NCI-H510A treated with DMSO at 0.1 percent for 48 hours (cell line): ENCODE data around the gene SNAI3.

ENCODE experiments used
- DNase-seq: peaks from one replicate; lab custom pipeline; 2025; lab: John Stamatoyannopoulos, UW

The SNAI3 gene

DNA sequence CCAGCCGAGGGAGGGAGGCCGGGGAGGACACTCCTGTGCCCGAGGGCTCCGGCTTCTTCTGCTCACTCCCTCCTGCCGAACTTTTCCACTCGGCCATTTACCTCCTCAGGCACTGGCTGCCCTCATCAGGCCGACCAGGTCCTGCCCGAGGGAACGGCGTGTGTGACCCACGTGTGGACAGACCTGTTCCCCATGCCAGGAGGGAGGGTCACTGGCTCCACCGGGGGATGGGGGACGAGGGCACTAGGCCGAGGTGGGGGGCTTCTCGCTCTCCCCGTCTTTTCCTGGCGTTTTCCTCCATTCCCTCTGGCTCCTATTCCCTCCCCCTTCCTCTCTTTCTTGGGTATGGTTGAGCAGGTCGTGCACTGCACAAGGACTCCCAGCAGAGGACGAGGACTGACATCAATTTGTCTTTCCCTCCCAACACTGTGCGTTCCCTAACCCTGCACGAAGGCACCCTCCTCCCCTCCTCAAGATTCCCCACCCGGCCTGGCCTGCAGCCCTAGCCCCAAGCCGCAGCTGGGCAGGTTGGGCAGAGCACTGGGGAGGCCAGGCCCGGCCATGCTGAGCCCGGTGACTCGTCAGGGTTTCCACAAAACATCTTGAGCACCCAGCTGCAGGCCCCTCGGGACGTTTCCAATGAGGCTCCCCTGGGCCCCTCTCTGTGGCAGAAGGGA is 51.2 kb downstream of the SNAI3 start:
- no peak for DNase-seq

DNA sequence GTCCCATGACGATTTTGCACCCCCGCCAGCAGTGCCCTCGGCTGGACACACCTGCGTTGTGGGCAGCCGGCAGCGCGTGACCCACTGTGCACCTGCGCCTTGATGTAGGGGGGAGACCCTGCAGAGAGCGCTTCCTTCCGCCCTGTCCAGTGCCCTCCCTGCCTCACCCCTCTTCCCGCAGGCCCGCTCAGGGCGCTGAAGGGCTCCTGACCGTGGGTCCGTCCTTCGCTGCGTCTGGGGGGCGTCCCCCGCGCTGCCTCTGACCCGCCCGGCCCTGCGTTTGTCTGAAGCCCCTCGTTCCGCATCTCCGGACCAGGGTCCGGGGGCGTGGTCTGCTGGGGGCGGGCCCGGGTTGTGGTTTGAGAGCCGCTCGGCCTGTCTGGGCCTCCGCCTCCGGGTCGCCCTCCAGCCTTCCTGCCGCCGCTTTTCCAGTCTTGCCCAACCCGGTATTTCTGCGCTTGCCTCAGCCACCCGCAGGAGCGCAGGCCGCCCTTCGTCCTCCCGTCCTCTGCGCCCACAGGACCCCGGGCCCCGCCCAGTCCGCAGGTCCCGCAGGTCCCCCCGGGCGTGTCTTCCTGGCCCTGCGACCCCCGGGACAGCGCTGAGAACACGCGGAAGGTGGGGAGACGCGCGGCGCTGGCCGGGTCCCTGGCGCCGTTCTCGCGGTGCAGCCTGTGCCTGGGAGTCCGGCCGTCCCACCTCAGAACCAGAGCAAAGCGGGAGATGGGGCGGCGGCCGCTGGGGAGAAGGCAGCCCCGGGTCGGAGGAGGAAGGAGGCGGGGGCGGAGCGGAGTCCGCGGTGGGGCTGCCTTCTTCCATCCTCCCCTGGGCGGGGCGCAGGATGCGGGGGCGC is 51.9 kb downstream of the SNAI3 start:
- DNase-seq = no peak

DNA sequence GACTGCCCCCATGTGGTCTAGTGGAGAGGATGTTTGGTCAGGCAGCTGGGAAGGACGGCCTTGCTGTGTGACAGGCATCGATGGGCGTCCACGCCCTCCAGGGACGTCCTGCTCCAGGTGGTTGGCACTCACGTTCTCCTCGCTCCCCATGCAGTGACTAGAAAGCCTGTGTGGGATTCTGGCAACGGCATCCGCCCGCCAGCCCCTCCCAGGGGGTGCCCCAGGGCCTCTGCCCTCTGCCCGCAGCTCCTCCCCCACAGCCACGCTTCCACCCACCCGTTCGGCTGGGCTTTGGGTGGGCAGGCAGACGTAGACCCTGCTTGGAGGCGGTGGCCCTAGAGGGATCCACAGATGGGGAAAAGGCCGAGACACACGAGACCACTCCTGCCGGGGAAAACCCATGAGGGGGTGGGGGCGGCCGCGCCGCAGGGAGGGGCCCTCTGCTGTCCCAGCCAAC is 52.6 kb downstream of the SNAI3 start:
- peak; percentile 15 for DNase-seq

DNA sequence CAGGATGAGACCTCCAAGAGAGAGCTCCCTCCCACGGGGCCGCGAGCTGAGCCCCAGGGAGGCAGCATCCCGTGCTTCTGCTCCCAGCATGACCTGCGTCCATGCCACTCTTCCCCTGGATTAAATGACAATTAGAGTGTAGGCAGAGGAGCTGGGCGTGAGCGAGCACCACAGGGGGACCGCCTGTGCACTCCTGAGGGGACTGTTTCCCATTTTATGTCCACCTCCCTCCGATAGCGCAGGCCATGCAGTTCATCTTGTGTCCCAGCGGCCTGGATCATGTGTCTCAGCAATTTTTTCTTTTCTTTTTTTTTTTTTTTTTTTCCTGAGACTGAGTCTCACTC is 53.7 kb downstream of the SNAI3 start:
- no peak for DNase-seq

DNA sequence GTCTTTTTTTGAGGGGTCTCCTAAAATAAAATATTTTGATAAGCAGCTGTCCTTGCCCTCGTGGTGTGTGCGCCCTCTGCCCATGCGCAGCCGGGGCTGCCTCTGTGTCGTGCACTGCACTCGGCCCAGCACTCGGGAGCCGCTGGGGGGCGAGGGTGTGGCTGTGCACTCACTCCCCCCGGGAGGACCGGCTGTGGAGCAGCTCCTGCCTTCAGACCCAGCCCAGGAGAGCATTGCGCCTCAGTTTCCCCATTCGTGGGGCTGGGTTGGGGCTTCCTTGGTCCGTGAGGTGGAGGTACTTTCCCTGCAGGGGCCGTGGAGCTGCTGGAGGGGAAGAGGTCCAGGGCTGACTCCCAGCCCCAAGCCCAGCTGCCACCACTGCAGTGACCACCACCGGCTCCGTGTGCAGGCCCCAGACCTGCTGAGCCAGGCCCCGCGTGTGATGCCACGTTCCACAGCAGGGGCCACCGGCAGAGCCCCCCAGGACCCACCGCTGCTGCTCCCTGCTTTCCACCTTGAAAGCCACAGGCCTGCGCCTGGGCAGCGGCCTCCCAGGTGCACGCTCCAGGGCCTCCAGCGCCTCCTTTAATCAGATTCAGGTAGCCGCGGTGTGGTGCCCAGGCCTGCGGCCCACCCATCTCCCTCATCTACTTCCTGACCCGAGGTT is 54.3 kb downstream of the SNAI3 start:
- DNase-seq = no peak

DNA sequence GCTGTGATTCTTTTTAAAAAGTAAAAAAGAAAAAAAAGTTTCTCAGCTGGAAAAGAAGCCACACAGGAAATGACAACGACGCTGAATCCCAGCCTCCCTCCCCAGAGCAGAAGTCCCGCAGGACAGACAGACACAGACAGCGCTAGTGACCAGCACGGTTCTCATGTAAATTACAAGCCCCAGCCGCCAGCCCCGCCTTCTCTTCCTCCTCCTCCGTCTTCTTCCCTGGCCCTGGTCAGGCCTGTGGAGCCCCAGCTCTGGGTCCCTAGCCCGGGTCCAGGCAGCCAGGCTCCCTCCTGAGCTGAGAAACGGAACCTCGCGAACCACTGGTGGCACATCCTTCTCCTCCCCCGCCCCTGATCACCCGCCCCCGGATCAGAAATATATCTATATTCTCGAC is 54.9 kb downstream of the SNAI3 start:
- no peak for DNase-seq

DNA sequence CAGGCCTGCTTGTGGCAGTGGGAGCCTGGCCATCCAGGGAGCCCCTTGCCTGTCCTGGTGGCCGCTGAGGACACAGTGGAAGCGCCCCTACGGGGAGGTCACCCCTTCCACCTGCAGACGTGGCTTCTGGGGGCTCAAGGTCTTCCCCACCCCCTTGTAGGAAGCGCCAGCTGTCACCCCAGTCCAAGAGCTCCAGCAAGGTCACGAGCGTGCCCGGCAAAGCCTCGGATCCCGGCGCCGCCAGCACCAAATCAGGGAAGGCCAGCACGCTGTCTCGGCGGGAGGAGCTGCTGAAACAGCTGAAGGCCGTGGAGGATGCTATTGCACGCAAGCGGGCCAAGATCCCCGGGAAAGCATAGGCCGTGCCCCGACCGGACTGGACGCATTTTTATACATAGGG is 55.4 kb downstream of the SNAI3 start:
- DNase-seq = no peak

DNA sequence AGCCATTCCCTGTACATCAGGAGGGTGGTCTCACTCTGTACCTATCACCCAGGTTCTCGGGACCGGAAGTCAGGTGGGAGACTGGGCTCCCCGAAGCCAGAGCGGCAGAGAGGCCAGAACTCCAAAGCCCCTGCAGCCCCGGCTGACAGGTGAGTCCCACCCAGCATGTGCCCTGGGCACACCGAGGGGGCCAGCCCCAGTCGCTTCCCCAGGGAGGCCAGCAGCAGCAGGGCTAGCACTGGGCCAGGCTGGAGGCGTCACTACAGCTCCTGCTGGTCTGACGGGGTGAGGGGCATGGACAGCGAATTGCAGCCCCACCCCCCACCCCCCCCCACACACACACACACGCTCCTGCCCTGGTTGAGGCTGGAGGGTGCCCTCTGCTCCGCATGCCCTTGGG is 55.9 kb downstream of the SNAI3 start:
- DNase-seq = no peak

DNA sequence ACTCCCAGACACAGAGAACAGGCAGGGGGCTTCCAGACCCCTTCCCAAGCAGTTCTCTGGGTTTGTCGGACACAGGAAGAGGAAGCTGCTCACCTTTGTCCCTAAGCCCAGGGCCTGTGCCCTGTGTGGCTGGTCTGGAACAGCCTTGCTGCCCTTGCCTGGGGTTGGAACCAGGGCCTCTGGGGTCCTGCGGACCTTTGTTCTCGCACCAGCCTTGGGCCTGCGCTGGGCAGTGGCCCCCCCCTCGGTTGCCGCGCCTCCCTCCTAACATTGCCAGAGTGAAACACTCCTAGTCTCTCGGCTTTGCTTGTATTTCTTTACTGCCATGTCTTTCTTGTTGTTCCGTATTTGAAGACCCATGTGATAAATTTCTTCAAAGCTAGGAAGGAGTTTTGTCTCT is 56.5 kb downstream of the SNAI3 start:
- no peak for DNase-seq

DNA sequence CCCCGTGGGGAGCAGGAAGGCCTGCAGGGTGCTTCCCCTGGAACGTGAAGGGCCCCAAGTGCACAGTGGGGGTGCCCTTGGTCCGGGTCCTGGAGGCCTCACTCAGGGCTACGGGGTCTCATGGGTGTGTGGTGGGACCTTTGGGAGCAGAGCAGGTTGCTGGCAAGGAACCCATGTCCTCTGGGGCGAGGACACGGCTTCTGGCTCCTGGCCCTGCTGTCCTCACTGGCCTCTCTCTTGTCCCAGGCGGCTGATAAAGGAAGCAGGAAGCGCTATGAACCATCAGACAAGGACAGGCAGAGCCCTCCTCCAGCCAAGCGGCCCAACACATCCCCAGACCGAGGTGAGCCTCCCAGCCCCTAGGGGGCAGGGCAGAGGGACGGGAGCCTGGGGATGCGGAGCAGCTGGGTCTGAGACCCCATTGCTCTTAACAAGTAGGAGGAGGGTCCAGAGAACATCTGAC is 57.8 kb downstream of the SNAI3 start:
- DNase-seq = no peak
